KBM-7 (cell line): ENCODE results near the gene PIK3C2B.
A peak's percentile ranks its signal among the peaks of the same experiment; 100 is the strongest.

Experiments used
- DNase-seq: peaks from one replicate; pipeline ENCODE4 v3.0.0-alpha.2; 2015
- in situ Hi-C: fragments of 300-500 bp; cut with MboI; formaldehyde crosslinking; loops from 2 replicates; pipeline ENCODE4 v1.14.3; 2020; ENCODE audit warnings: low sequenced_read_pairs, low pct_unique_long_range_greater_than_20kb, mixed read lengths

The PIK3C2B gene

GRCh38 chr1:204511366-204511765 lies 16.8 kb upstream of the PIK3C2B start:
- no peak for DNase-seq
- in situ Hi-C loops = no loop called here

DNA sequence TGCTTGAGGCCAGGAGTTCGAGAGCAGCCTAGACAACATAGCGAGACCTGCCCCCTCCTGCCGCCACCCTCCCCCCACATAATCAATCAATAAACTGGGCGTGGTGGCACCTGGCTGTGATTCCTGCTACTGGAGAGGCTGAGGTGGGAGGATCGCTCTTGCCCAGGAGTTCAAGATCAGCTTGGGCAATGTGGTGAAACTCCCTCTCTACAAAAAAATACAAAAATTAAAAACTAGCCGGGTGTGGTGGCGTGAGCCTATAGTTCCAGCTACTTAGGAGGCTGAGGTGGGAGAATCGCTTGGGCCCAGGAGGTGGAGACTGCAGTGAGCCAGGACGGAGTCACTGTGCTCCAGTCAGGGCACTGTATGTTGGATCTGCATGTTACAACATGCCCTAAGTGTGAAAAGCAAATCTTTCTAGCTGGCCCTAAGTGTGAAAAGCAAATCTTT lies 14.6 kb upstream of the PIK3C2B start:
- DNase-seq = no peak
- in situ Hi-C loops = no loop called here

DNA sequence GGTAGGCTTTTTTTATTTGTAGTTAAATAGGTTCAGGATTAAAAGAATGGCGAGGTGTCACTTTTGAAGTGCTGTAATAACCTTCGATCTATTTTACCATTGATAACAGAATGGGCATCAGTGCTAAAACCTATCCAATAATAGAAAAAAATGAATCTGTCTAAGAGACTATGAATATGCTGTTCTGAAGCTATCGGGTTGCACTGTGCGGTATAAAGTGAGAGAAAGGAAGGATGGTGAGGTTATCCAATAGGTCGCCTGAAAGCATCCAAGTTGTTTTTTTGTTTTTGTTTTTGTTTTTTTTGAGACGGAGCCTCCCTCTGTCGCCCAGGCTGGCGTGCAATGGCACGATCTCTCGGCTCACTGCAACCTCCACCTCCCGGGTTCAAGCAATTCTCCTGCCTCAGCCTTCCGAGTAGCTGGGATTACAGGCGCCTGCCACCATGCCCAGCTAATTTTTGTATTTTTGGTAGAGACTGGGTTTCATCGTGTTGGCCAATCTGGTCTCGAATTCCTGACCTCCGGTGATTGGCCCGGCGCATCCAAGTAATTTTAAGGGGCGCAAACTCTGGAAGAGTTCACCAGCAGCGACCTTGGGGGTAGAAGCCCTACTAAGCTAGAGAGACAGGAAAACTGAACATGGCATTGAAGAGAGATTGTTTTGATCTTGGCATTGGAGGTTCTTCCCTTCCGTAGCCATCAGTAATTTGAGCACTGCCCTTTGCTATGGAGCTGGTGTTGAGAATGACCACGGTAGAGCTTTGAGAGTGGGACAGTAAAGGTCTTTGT lies 12.9 kb upstream of the PIK3C2B start:
- peak; percentile 83 for DNase-seq
- in situ Hi-C loops = no loop called here

GRCh38 chr1:204506969-204507316 lies 12.3 kb upstream of the PIK3C2B start:
- DNase-seq = peak; percentile 96
- in situ Hi-C loops = no loop called here

- in situ Hi-C loops = no loop called here
- DNase-seq = peak; percentile 98
These were observed 11.8 kb upstream of the PIK3C2B start for GRCh38 chr1:204506201-204506968.

GRCh38 chr1:204505674-204506200 lies 11.1 kb upstream of the PIK3C2B start:
- in situ Hi-C loops = no loop called here
- no peak for DNase-seq

- DNase-seq = no peak
- in situ Hi-C loops = no loop called here
These were observed 9.4 kb upstream of the PIK3C2B start for GRCh38 chr1:204503913-204504519.

GRCh38 chr1:204503122-204503912 lies 8.7 kb upstream of the PIK3C2B start:
- peak; percentile 85 for DNase-seq
- in situ Hi-C loops = no loop called here

DNA sequence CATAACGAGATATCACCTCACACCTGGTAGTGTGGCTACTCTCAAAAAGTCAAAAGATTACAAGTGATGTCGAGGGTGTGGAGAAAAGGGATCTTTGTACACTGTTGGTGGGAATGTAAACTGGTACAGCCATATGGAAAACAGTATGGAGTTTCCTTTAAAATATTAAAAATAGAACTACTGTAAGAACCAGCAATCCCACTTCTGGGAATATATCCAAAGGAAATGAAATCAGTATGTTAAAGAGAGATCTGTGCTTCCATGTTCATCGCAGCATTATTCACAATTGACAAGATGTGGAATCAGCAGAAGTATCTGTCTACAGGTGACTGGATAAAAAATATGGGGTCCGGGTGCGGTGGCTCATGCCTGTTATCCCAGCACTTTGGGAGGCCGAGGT lies 7.6 kb upstream of the PIK3C2B start:
- DNase-seq = no peak
- in situ Hi-C loops = no loop called here

DNA sequence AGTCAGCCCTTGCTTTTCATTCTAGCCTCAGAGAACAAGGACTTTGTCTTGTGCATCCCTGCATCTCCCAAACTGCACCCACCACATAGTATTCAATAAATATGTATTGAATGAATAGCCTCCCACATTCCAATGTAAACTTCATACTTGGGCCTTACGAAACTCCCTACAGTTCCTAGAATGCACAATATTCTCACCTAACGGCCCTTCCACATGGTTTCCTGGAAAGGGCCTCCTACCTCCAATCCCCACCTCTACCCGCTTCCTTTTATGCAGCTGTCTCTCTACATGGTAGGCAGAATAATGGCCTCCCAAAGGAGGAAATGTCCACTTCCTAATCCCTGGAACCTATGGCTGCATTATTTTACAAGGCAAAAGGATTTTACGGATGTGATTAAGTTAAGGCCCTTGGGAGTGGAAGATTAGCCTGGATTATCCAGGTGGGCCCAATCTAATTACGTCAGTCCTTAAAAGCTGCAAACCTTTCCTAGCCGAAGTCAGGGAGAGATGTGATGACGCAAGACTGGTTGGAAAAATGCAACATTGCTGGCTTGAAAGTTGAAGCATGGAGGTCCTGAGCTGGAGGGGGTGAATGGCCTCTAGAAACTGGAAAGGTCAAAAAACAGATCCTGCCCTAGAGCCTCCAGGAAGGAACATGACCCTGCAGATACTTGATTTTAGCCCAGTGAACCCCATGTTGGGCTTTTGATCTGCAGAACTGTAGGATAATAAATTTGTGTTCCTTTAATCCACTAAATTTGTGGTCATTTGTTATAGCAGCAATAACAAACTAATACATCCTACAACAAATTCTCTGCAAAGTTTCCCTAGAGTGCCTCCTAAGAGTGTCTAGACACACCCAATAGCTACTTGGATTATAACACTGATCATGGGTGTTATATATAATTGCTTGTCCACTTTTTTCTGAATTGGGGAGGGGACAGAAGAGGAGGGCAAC lies 5.2 kb upstream of the PIK3C2B start:
- in situ Hi-C loops = no loop called here
- no peak for DNase-seq

DNA sequence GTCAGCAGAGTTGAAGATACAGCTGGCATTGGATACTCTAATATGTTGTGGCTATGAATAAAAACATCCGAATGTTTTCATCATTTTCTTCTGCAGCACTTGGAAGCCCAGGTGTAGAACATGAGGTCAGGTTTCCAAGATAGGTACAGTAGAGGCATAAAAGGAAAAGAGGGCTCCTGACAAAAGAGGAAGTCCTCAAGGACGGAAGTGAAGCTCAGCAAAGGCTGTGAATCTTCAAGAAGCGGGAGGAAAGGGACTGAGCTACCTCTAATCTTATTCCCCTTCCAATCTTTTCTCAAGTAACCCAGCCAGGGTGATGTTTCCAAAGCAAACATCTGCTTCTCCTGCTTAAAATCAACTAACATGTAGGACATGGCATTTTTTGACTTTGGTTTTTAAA lies 4.4 kb upstream of the PIK3C2B start:
- DNase-seq = peak; percentile 64
- in situ Hi-C loops = no loop called here

- in situ Hi-C loops = no loop called here
- DNase-seq = no peak
These were observed 1.2 kb upstream of the PIK3C2B start for GRCh38 chr1:204495777-204496176.

DNA sequence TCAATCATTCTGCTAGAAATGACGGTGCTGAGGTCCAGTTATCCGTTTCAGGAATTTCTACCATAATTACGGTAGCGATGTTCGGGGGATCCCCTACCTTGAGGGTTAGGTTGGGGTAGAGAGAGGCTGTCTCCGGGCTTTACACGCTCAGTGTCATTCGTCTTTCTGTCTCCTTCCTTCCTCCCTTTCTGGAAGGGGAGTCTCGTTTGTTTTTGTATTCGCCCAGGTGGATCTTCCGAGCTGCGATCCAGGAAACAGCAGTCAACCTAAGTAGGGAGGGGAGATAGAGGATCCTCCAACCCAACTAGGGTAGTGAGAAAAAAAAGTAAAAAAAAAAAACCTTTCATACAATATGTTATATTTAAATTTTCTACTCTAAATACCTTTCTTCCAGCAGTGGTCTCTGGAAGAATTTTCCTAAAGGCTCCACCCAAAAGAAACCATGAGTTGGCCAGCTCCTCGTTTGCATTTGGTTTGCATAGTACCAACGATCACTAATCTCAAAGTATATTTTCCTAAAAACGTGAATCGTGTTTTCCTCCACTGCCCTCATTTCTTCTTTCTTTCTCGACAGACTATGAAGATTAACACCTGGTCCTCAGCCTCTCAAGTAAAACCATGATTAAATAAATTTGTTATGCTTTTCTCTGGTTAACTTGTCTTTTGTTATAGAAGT lies 611 bp upstream of the PIK3C2B start:
- in situ Hi-C loops = no loop called here
- no peak for DNase-seq

GRCh38 chr1:204493984-204494280 lies 673 bp downstream of the PIK3C2B start:
- in situ Hi-C loops = no loop called here
- peak; percentile 78 for DNase-seq

DNA sequence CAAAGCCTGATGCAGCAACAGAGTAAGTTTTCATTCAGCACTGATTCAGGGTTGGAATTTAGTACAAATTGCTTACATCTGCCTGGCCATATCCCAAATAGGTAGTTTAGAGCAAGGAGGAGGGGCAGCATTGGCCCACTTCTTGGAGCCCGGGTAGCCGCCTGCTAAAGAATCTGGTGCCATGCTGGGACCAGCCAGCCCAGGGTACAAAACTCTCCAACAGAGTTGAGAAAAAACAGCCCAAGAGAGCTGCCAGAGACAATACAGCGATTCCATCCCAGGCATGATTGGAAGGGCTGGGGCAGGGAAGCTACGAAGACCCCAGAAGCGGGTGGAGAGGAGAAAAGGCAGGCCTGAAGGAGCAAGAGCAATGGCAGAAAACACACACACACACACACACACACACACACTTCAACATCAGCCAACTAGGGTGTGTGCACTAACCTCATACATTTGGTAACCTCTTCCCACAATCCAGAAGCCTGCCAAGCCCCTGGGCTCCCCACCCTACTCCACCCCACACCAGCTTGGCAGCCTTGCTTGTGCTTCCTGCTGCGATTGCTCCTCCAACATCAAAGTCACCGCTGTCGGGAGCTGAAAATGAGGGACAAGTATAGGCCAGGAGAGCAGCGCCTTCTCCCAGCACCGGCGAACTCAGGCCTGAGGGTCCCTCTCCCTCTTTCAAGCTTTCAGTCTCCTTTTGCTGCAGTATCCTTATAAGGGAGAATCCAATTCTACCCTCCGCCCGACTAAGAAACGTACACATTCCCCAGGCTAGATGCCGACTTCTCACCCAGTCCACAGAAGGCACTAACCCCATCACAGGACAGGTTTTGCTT lies 1.2 kb downstream of the PIK3C2B start:
- DNase-seq = no peak
- in situ Hi-C loops = no loop called here

DNA sequence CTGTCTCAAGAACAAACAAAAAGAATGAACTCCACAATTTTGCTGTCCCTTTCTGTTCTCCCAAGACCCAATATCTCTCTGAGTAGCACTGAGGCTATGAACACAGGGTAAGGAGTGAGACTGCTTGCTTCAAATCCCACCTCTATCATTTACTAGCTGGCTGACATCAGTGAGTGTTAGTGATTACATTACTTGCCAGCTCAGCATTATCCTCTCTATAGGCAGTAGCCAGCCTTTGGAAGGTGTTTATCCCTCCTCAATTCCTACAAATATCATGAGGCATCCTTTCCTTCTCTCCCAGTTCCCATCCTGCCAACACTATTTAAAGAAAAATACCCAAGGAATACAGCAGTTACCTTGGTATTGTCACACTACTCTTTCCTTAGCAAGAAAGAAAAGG lies 3.0 kb downstream of the PIK3C2B start:
- DNase-seq = no peak
- in situ Hi-C loops = no loop called here

DNA sequence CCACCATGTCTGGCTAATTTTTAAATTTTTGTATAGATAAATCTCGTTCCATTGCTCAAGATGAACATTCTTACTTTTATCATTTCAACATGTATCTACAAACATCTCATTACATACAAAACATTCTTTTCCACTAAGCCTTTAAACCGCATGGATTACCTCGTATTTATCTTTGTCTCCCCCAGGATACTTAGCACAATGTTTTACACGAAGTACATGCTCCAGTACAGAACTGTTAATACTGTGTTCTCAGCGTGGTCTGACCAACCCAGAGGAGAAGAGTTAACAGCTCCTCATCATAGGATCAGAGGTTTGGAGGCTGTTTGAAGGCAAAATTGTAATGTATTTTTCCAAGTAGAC lies 7.4 kb downstream of the PIK3C2B start:
- DNase-seq = no peak

More for the DNA sequence above, 7.4 kb downstream of the PIK3C2B start:
- in situ Hi-C loops = no loop called here
